CD8-positive, alpha-beta memory T cell (primary cell): Measurements from ENCODE around the gene ARID4A. TPM values are rescaled to one million over a fixed set of nuclear protein-coding genes. Genes with fewer than 3 reads are reported as not detected.

Source experiments
- CTCF ChIA-PET: fragments of 350-600 bp; sonication (Branson Sonifier 250); formaldehyde crosslinking; loops from one replicate; lab custom pipeline; 2021; ENCODE audit warnings: antibody characterized with exemption; lab: Charles Lee
- POLR2A ChIA-PET: fragments of 350-600 bp; sonication (Branson Sonifier 250); formaldehyde crosslinking; loops from one replicate; lab custom pipeline; 2021; ENCODE audit warnings: antibody characterized with exemption; lab: Charles Lee
- DNase-seq, 5 donors: peaks; one replicate each; pipeline versions ENCODE4 v3.0.0 to v3.0.0-alpha.2; 2020 to 2022; ENCODE audit warnings: mixed read lengths in 1 of 5
- H3K27ac ChIP-seq: one replicate; pipeline ENCODE4 v1.7.0; 2013; ENCODE audit warnings: low read depth, mild to moderate bottlenecking, low read length, moderate library complexity
- H3K27me3 ChIP-seq: 2 replicates; pipeline ENCODE4 v1.7.0; 2013; ENCODE audit warnings: low read length, mild to moderate bottlenecking; ENCODE audit not compliant: insufficient read depth, poor library complexity, severe bottlenecking
- H3K36me3 ChIP-seq: 2 replicates; pipeline ENCODE4 v1.7.0; 2013; ENCODE audit warnings: mild to moderate bottlenecking, low read length, moderate library complexity; ENCODE audit not compliant: insufficient read depth
- H3K4me1 ChIP-seq: 2 replicates; pipeline ENCODE4 v1.7.0; 2013; ENCODE audit warnings: mild to moderate bottlenecking, low read length, moderate library complexity; ENCODE audit not compliant: insufficient read depth
- H3K4me3 ChIP-seq: 2 replicates; pipeline ENCODE4 v1.7.0; 2013; ENCODE audit warnings: mild to moderate bottlenecking, low read length
- H3K9me3 ChIP-seq: 2 replicates; pipeline ENCODE4 v1.7.0; 2013; ENCODE audit warnings: mild to moderate bottlenecking, low read length
- H3K27ac Mint-ChIP-seq, 8 donors: one replicate each; pipeline ENCODE4 v1.8.0; 2020 to 2021; ENCODE audit warnings: mixed read lengths in 8 of 8, mild to moderate bottlenecking in 6 of 8, inconsistent platforms in 3 of 8, moderate library complexity in 3 of 8
- H3K27me3 Mint-ChIP-seq, 2 donors: one replicate each; pipeline ENCODE4 v1.8.0; 2020 to 2021; ENCODE audit warnings: mixed read lengths in 2 of 2, mild to moderate bottlenecking in 1 of 2, moderate library complexity in 1 of 2
- H3K36me3 Mint-ChIP-seq, 3 donors: one replicate each; pipeline ENCODE4 v1.8.0; 2020 to 2021; ENCODE audit warnings: mixed read lengths in 3 of 3, inconsistent platforms in 1 of 3, mild to moderate bottlenecking in 1 of 3
- H3K4me1 Mint-ChIP-seq, 3 donors: one replicate each; pipeline ENCODE4 v1.8.0; 2020 to 2021; ENCODE audit warnings: mixed read lengths in 3 of 3, inconsistent platforms in 1 of 3, mild to moderate bottlenecking in 1 of 3
- H3K4me3 Mint-ChIP-seq, 7 donors: one replicate each; pipeline ENCODE4 v1.8.0; 2020 to 2021; ENCODE audit warnings: mixed read lengths in 7 of 7, mild to moderate bottlenecking in 6 of 7, moderate library complexity in 4 of 7, inconsistent platforms in 2 of 7
- H3K9me3 Mint-ChIP-seq, 5 donors: one replicate each; pipeline ENCODE4 v1.8.0; 2020 to 2022; ENCODE audit warnings: mixed read lengths in 5 of 5, mild to moderate bottlenecking in 3 of 5, moderate library complexity in 2 of 5, inconsistent platforms in 1 of 5
- polyA plus RNA-seq: library from polyadenylated mRNA; unstranded; fragments of 300-500 nt; fragmentation: Illumina TruSeq; gene quantifications from one replicate; pipeline ENCODE4 v1.2.3, GENCODE V29; 2021
- total RNA-seq, 2 experiments: library from RNA; stranded (reverse); gene quantifications; one replicate each; pipeline ENCODE4 v1.2.3, GENCODE V29; 2021

ARID4A gene
- total and polyA plus RNA-seq, 3 experiments from 2014 or later = 19.6 to 38.3 (median 20.4) TPM

DNA sequence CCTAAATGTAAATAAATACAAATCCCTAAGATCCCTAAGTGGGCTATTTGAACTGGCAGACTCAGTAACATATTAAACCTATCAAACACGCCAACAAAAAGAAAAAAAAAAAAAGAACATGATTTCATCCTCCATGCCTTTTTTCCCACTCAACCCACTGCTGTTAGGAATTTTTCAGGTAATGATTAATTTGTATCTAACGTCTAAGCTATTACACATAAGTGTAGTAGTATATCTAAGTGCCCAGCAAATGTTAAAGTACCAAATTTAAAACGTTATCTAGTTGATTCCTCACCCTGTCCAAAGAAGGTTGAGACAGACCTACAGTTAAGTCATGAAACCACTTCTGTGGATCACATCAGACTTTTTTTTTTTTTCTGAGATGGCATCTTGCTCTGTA lies 16.4 kb upstream of the ARID4A start:
- Histone ChIP-seq H3K27me3 (no peaks in the 10 kb centered on the region), H3K36me3 (peaks cover 24% of the 10 kb centered on the region), H3K27ac (peak overlapping the region; percentile 27), H3K4me3 (no peak overlapping the region), H3K9me3 (no peaks in the 10 kb centered on the region), H3K4me1 (peaks cover 28% of the 10 kb centered on the region)
- DNase-seq = no peak
- no peaks in the 10 kb centered on the region for H3K27me3 Mint-ChIP-seq
- peaks cover 5 to 83% (median 23%) of the 10 kb centered on the region in 3 donors for H3K36me3 Mint-ChIP-seq
- H3K4me3 Mint-ChIP-seq = peak overlapping the region in 4 of 7 donors; percentile 13 to 61 (median 50)
- H3K27ac Mint-ChIP-seq = peak overlapping the region in 6 of 8 donors; percentile 24 to 92 (median 86)
- H3K9me3 Mint-ChIP-seq = no peaks in the 10 kb centered on the region
- POLR2A ChIA-PET = interaction anchor here (0.7 kb wide), 1 partner anchor 10 kb away, joined by 3 read pairs; no protein-coding TSS in a partner anchor
- CTCF ChIA-PET = interaction anchor here (1.3 kb wide), 1 partner anchor 16 kb away, joined by 7 read pairs; the partner anchor contains the start of gene ARID4A
- peaks cover 57 to 70% (median 67%) of the 10 kb centered on the region in 3 donors for H3K4me1 Mint-ChIP-seq

DNA sequence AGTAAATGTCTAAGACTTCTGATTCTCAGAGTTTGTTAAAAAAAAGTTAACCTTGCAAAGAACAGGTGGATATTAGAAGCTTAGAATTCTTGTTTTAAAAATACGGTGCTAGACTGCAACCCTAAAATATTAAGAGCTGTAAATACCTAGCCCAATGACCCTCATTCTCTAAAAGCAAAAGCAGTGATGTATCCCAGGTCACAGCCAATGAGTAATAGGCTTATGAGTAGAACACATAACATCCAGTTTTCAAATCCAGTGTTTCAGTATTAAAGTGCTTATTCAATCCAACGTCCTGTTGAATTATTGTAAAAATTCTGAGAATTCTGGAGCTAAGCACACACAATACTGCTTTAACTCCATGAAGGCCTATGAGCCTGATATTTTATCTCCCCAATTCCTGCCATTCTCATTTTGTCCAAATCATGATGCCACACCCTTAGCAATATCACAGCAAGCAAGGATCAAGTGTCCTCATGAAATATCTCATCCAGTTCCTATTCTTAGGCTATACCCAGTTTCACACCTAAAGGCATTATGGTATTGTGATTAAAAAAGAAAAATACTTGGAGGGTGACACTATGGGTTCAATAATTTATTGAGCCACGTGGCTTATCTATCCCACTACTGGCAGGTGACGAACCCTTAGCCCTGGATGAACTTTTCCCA lies 15.3 kb upstream of the ARID4A start:
- Histone ChIP-seq H3K27me3 (no peaks in the 10 kb centered on the region), H3K9me3 (no peaks in the 10 kb centered on the region), H3K4me1 (peaks cover 28% of the 10 kb centered on the region), H3K36me3 (peaks cover 32% of the 10 kb centered on the region), H3K27ac (no peak overlapping the region), H3K4me3 (no peak overlapping the region)
- peak overlapping the region in 6 of 8 donors; percentile 24 to 67 (median 48) for H3K27ac Mint-ChIP-seq
- ChIA-PET CTCF (interaction anchor here (1.2 kb wide), 1 partner anchor 36 kb away, joined by 4 read pairs; no protein-coding TSS in a partner anchor), POLR2A (interaction anchor here (0.6 kb wide), 1 partner anchor 25 kb away, joined by 7 read pairs; no protein-coding TSS in a partner anchor)
- DNase-seq = no peak
- H3K36me3 Mint-ChIP-seq = peaks cover 5 to 86% (median 30%) of the 10 kb centered on the region in 3 donors
- H3K9me3 Mint-ChIP-seq = no peaks in the 10 kb centered on the region
- H3K27me3 Mint-ChIP-seq = no peaks in the 10 kb centered on the region
- peaks cover 63 to 78% (median 72%) of the 10 kb centered on the region in 3 donors for H3K4me1 Mint-ChIP-seq
- no peak overlapping the region for H3K4me3 Mint-ChIP-seq

DNA sequence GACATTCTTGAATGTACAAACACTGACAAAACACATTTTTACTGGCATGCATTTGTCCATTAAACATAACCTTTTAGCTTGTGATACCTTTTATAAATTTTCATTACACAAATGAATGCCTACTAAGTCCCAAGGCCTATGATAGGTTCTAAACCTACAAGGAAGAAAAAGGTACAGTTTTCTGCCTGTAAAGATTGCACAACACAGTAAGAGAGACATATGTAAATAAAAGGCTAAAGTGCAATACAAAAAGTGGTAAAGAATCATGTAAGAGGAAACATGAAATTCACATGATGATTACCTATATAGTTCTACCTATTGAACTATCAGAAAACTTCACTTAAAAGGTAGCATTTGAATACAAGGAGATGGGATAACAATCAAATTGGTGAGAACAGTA lies 14.6 kb upstream of the ARID4A start:
- H3K27me3 ChIP-seq = no peaks in the 10 kb centered on the region

DNA sequence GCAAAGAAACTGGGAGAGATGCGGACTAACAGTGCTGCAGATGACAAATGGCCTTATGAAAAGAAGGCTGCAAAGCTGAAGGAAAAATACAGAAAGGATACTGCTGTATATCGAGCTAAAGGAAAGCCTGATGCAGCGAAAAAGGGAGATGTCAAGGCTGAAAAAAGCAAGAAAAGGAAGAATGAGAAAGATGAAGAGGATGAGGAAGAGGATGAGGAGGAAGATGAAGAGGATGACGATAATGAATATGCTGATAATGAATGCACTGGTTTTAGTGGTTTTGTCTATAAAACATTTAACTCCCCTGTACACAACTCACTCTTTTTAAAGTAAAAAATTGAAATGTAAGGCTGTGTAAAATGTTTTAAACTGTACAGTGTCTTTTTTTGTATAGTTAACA lies 13.2 kb upstream of the ARID4A start:
- Mint-ChIP-seq H3K4me3 (no peak overlapping the region), H3K27me3 (no peaks in the 10 kb centered on the region), H3K4me1 (peaks cover 72 to 87% (median 81%) of the 10 kb centered on the region in 3 donors), H3K9me3 (no peaks in the 10 kb centered on the region), H3K36me3 (peaks cover 5 to 90% (median 32%) of the 10 kb centered on the region in 3 donors), H3K27ac (peak overlapping the region in 4 of 8 donors; percentile 0 to 61 (median 45))
- Histone ChIP-seq H3K4me1 (peaks cover 39% of the 10 kb centered on the region), H3K27me3 (no peaks in the 10 kb centered on the region), H3K9me3 (no peaks in the 10 kb centered on the region), H3K4me3 (no peak overlapping the region), H3K27ac (no peak overlapping the region), H3K36me3 (peaks cover 37% of the 10 kb centered on the region)
- POLR2A ChIA-PET = no interaction called here
- no peak for DNase-seq
- CTCF ChIA-PET = no interaction called here

More for the DNA sequence above, 14.6 kb upstream of the ARID4A start:
- H3K36me3 Mint-ChIP-seq = peaks cover 5 to 86% (median 30%) of the 10 kb centered on the region in 3 donors
- no peaks in the 10 kb centered on the region for H3K9me3 Mint-ChIP-seq
- no peak overlapping the region for H3K4me3 ChIP-seq
- CTCF ChIA-PET = interaction anchor here (1.2 kb wide), 1 partner anchor 37 kb away, joined by 4 read pairs; no protein-coding TSS in a partner anchor
- H3K4me3 Mint-ChIP-seq = no peak overlapping the region
- POLR2A ChIA-PET = interaction anchor here (0.6 kb wide), 1 partner anchor 25 kb away, joined by 7 read pairs; no protein-coding TSS in a partner anchor
- DNase-seq = no peak
- H3K36me3 ChIP-seq = peaks cover 33% of the 10 kb centered on the region
- H3K27ac ChIP-seq = no peak overlapping the region
- no peaks in the 10 kb centered on the region for H3K9me3 ChIP-seq
- H3K27ac Mint-ChIP-seq = peak overlapping the region in 5 of 8 donors; percentile 1 to 67 (median 46)
- peaks cover 32% of the 10 kb centered on the region for H3K4me1 ChIP-seq
- H3K27me3 Mint-ChIP-seq = no peaks in the 10 kb centered on the region
- peaks cover 68 to 81% (median 76%) of the 10 kb centered on the region in 3 donors for H3K4me1 Mint-ChIP-seq

DNA sequence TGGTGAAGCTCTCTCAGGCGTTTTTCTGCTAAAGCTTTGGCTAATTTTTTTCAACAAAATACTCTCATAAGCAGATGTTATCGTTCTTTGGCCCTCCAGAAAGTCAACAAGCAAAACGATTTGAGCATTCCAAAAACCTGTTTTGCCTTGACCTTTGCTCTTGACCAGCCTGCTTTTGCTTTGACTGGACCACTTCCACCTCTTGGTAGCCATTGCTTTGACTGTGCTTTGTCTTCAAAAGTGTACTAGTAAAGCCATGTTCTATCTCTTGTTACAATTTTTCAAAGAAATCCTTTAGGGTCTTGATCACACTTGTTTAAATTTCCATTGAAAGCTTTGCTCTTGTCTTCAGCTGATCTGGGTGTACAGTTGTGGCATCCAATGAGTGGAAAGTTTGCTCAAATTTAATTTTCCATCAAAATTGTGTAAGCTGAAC lies 10.7 kb upstream of the ARID4A start:
- no peaks in the 10 kb centered on the region for H3K27me3 ChIP-seq
- H3K27ac Mint-ChIP-seq = peak overlapping the region in 4 of 8 donors; percentile 29 to 80 (median 64)
- H3K9me3 Mint-ChIP-seq = no peaks in the 10 kb centered on the region
- H3K27me3 Mint-ChIP-seq = no peaks in the 10 kb centered on the region
- peaks cover 5 to 83% (median 34%) of the 10 kb centered on the region in 3 donors for H3K36me3 Mint-ChIP-seq
- no peak overlapping the region for H3K4me3 ChIP-seq
- peaks cover 60 to 78% (median 73%) of the 10 kb centered on the region in 3 donors for H3K4me1 Mint-ChIP-seq
- H3K4me3 Mint-ChIP-seq = no peak overlapping the region
- ChIA-PET CTCF (interaction anchor here (0.9 kb wide), 1 partner anchor 10 kb away, joined by 3 read pairs; the partner anchor contains the start of gene ARID4A), POLR2A (no interaction called here)
- peaks cover 27% of the 10 kb centered on the region for H3K4me1 ChIP-seq
- H3K9me3 ChIP-seq = no peaks in the 10 kb centered on the region
- no peak for DNase-seq
- H3K36me3 ChIP-seq = peaks cover 53% of the 10 kb centered on the region
- no peak overlapping the region for H3K27ac ChIP-seq

DNA sequence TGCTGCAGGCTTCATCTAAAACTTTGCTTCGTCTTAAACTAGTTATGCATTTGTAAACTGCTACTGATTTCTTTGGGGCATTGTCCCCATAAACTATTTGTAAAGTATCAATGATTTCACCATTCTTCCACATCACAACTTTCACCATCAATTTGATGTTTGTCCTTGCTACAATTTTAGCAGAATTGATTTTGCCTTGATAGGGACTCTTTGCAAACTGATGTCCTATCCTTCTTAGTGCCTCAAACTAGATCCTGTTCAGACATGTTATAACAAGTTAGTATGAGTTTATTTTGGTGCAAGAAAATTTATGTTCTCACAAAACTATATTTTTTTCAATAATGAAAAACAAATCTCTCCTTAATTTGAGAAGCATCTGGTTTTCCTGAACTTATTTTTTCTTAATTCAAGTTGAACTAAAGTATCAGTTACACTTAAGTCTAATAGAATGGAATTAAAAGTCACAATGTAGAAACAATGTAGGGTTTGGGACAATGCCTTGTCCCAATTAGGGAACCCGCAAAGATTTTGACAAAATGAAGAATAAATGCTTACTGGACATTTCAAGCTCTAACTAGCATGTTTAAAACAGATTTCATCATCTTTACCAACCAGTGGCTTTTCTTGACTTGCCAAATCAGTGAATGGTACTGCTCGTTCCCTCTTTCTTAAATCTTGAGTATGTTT lies 10.1 kb upstream of the ARID4A start:
- Mint-ChIP-seq H3K9me3 (no peaks in the 10 kb centered on the region), H3K4me1 (peaks cover 59 to 77% (median 73%) of the 10 kb centered on the region in 3 donors), H3K4me3 (no peak overlapping the region), H3K27me3 (no peaks in the 10 kb centered on the region), H3K27ac (peak overlapping the region in 6 of 8 donors; percentile 2 to 80 (median 28)), H3K36me3 (peaks cover 5 to 84% (median 35%) of the 10 kb centered on the region in 3 donors)
- CTCF ChIA-PET = interaction anchor here (0.9 kb wide), 1 partner anchor 10 kb away, joined by 3 read pairs; the partner anchor contains the start of gene ARID4A
- POLR2A ChIA-PET = interaction anchor here (1.4 kb wide), 1 partner anchor 10 kb away, joined by 7 read pairs; the partner anchor contains the start of gene ARID4A
- H3K27me3 ChIP-seq = no peaks in the 10 kb centered on the region
- H3K9me3 ChIP-seq = no peaks in the 10 kb centered on the region
- H3K27ac ChIP-seq = no peak overlapping the region
- DNase-seq = no peak
- H3K36me3 ChIP-seq = peaks cover 56% of the 10 kb centered on the region
- H3K4me3 ChIP-seq = no peak overlapping the region
- H3K4me1 ChIP-seq = peaks cover 30% of the 10 kb centered on the region

DNA sequence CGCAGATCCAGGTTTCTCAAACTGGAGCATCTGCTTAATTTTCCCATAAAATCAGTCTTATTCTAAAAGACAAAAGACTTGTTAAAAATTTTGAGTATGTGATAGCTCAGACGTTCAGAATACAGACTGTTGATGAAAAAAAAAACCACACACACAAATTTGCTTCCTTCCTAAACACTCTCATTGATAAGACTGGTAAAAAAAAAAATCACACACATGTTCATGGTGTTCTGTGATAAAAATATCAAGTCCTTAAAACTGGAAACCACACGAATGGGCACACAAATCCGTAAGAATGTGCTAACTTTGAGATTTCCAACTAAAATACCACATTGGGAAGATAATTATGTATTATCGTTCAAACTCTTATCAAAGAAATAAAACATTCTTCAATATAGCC lies 6.7 kb upstream of the ARID4A start:
- H3K9me3 ChIP-seq = no peaks in the 10 kb centered on the region
- peaks cover 52% of the 10 kb centered on the region for H3K36me3 ChIP-seq
- H3K4me1 ChIP-seq = peaks cover 50% of the 10 kb centered on the region
- no peak for DNase-seq
- H3K4me3 ChIP-seq = no peak overlapping the region
- peaks cover 4 to 85% (median 27%) of the 10 kb centered on the region in 3 donors for H3K36me3 Mint-ChIP-seq
- peaks cover 66 to 86% (median 83%) of the 10 kb centered on the region in 3 donors for H3K4me1 Mint-ChIP-seq
- no peaks in the 10 kb centered on the region for H3K9me3 Mint-ChIP-seq
- CTCF ChIA-PET = interaction anchor here (0.7 kb wide), 1 partner anchor 32 kb away, joined by 3 read pairs; no protein-coding TSS in a partner anchor
- no peaks in the 10 kb centered on the region for H3K27me3 ChIP-seq
- no peak overlapping the region for H3K27ac ChIP-seq
- POLR2A ChIA-PET = no interaction called here
- no peaks in the 10 kb centered on the region for H3K27me3 Mint-ChIP-seq
- H3K4me3 Mint-ChIP-seq = peak overlapping the region in 1 of 7 donors; percentile 15
- H3K27ac Mint-ChIP-seq = peak overlapping the region in 4 of 8 donors; percentile 24 to 41 (median 28)
